Measurements from ENCODE around the gene ADGRG3. TPM values are rescaled to one million over a fixed set of nuclear protein-coding genes. Genes with fewer than 3 reads are reported as not detected.

ADGRG3 gene
- total RNA-seq, 1 donor from 2014 or later: not detected

- TF ChIP-seq CTCF (IDR thresholded peaks at IDR 0.05): no peak
- no peak for DNase-seq (ENCODE audit: extremely low spot score, unreplicated experiment)
- Mint-ChIP-seq H3K27me3 (ENCODE audit: unreplicated experiment) (peaks cover 5% of the 10 kb centered on the region), H3K36me3 (ENCODE audit: unreplicated experiment) (no peaks in the 10 kb centered on the region), H3K27ac (ENCODE audit: unreplicated experiment) (no peak overlapping the region), H3K4me1 (ENCODE audit: unreplicated experiment) (no peaks in the 10 kb centered on the region), H3K9me3 (ENCODE audit: unreplicated experiment) (no peaks in the 10 kb centered on the region), H3K4me3 (ENCODE audit: unreplicated experiment) (no peak overlapping the region)
Observed at GRCh38 chr16:57661510-57661909, 6.6 kb upstream of the ADGRG3 start.

- Mint-ChIP-seq H3K36me3 (ENCODE audit: unreplicated experiment) (no peaks in the 10 kb centered on the region), H3K4me3 (ENCODE audit: unreplicated experiment) (no peak overlapping the region), H3K9me3 (ENCODE audit: unreplicated experiment) (no peaks in the 10 kb centered on the region), H3K4me1 (ENCODE audit: unreplicated experiment) (no peaks in the 10 kb centered on the region), H3K27me3 (ENCODE audit: unreplicated experiment) (peaks cover 5% of the 10 kb centered on the region), H3K27ac (ENCODE audit: unreplicated experiment) (no peak overlapping the region)
- no peak for TF ChIP-seq CTCF (IDR thresholded peaks at IDR 0.05)
- no peak for DNase-seq (ENCODE audit: extremely low spot score, unreplicated experiment)
Observed at GRCh38 chr16:57661936-57662906, 5.9 kb upstream of the ADGRG3 start.

- Mint-ChIP-seq H3K9me3 (ENCODE audit: unreplicated experiment) (no peaks in the 10 kb centered on the region), H3K36me3 (ENCODE audit: unreplicated experiment) (no peaks in the 10 kb centered on the region), H3K4me1 (ENCODE audit: unreplicated experiment) (no peaks in the 10 kb centered on the region), H3K4me3 (ENCODE audit: unreplicated experiment) (no peak overlapping the region), H3K27ac (ENCODE audit: unreplicated experiment) (no peak overlapping the region), H3K27me3 (ENCODE audit: unreplicated experiment) (peaks cover 5% of the 10 kb centered on the region)
- DNase-seq (ENCODE audit: extremely low spot score, unreplicated experiment): no peak
- TF ChIP-seq CTCF (IDR thresholded peaks at IDR 0.05): no peak
Observed at GRCh38 chr16:57663436-57663835, 4.7 kb upstream of the ADGRG3 start.

GRCh38 chr16:57663917-57664661 lies 4.0 kb upstream of the ADGRG3 start:
- Mint-ChIP-seq H3K27ac (ENCODE audit: unreplicated experiment) (no peak overlapping the region), H3K36me3 (ENCODE audit: unreplicated experiment) (no peaks in the 10 kb centered on the region), H3K9me3 (ENCODE audit: unreplicated experiment) (no peaks in the 10 kb centered on the region), H3K27me3 (ENCODE audit: unreplicated experiment) (peaks cover 4% of the 10 kb centered on the region), H3K4me3 (ENCODE audit: unreplicated experiment) (no peak overlapping the region), H3K4me1 (ENCODE audit: unreplicated experiment) (no peaks in the 10 kb centered on the region)
- TF ChIP-seq CTCF (IDR thresholded peaks at IDR 0.05): no peak
- DNase-seq (ENCODE audit: extremely low spot score, unreplicated experiment): no peak

- peaks cover 6% of the 10 kb centered on the region for H3K27me3 Mint-ChIP-seq (ENCODE audit: unreplicated experiment)
- H3K27ac Mint-ChIP-seq (ENCODE audit: unreplicated experiment): no peak overlapping the region
- no peaks in the 10 kb centered on the region for H3K9me3 Mint-ChIP-seq (ENCODE audit: unreplicated experiment)
- H3K4me1 Mint-ChIP-seq (ENCODE audit: unreplicated experiment): no peaks in the 10 kb centered on the region
- no peaks in the 10 kb centered on the region for H3K36me3 Mint-ChIP-seq (ENCODE audit: unreplicated experiment)
- DNase-seq (ENCODE audit: extremely low spot score, unreplicated experiment): no peak
- H3K4me3 Mint-ChIP-seq (ENCODE audit: unreplicated experiment): no peak overlapping the region
- TF ChIP-seq CTCF (IDR thresholded peaks at IDR 0.05): no peak
Observed at GRCh38 chr16:57664662-57665025, 3.5 kb upstream of the ADGRG3 start.

Measured in osteocyte (in vitro differentiated cells).